ENCODE results near the gene LEUTX.
"Not testable (repeated sequence)": the region's sequence is repeated elsewhere in the genome, so short reads cannot be mapped to it uniquely, and the experiment has no call there.

The LEUTX gene, protein sequence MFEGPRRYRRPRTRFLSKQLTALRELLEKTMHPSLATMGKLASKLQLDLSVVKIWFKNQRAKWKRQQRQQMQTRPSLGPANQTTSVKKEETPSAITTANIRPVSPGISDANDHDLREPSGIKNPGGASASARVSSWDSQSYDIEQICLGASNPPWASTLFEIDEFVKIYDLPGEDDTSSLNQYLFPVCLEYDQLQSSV

DNA sequence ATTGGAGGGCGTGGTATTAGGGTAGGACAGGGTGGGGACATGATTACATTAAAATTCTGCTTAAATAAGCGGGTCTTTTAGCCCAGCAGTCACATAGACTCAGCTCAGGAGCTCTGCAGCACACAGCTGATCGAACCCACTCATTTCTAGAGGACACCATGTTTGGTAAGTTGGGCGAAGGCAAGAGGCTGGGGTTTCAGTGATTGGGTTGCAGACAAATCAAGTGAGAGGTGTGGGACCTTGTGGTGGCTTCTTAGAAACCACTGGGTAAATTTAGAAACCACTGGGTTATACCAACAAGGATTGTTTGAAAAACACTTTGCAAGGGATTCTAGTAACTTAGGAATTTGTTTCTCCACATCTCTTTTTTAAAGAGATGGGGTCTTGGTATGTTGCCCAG is at the start of gene LEUTX:
Gene LEUTX (plus strand): TSS at position 92 of the 400 bp plus-strand sequence. CDS start 67 bp downstream, at position 159.
- DNase-seq, result no peak

- no peak for DNase-seq
Observed at GRCh38 chr19:39729594-39729993, 49.1 kb upstream of the LEUTX start.

GRCh38 chr19:39731685-39732084 is 47.0 kb upstream of the LEUTX start:
- no peak for DNase-seq

DNA sequence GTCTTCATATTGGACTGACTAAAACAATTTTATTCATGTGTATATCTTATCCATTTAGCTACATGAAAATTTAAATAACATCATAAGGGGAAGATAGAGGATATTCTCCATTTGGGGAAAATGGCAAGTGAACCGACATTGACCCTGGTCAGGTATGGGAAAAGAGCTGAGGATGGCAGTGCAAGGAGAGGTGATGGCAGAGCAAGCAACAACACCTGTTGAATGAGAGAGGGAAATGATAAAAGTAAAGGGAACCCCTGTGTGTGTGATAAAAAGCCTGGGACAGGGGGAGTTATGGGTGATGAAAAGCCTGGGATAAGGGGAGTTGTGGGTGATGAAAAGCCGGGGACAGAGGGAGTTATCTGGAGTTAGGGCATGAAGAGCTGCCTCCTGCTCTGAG is 44.8 kb upstream of the LEUTX start:
- DNase-seq, result no peak

GRCh38 chr19:39735688-39736087 is 43.0 kb upstream of the LEUTX start:
- DNase-seq, result no peak

GRCh38 chr19:39736088-39736487 is 42.6 kb upstream of the LEUTX start:
- DNase-seq, result no peak

GRCh38 chr19:39737351-39737750 is 41.3 kb upstream of the LEUTX start:
- DNase-seq, result no peak

DNA sequence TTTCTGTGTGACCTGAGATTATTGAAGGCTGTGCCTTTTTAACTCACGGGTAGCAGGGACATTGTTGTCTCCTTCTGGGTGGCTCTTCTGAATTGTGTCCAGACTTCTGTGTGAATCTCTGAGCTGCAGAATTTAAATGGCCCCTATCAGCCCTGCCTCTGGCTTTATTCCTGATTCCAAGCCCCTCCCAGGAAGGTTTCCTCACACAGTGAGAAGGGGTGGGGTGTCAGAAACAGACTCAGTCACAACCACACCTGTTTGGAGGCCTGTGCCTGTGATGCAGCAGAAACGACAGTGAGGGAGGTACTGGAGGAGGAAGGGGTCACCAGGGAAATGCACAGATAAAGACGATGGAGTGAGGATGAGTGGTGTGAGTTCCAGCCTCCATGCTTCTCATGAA is 40.8 kb upstream of the LEUTX start, which contains the start of gene CLC:
Gene CLC (minus strand): TSS at position 139 of the 400 bp plus-strand sequence. CDS start 77 bp downstream, at position 62.
- DNase-seq, result no peak

GRCh38 chr19:39738814-39739213 is 39.8 kb upstream of the LEUTX start:
- DNase-seq, result no peak

- no peak for DNase-seq
Observed at GRCh38 chr19:39740395-39740794, 38.3 kb upstream of the LEUTX start.

GRCh38 chr19:39745643-39746042 is 33.0 kb upstream of the LEUTX start:
- DNase-seq, result no peak

DNA sequence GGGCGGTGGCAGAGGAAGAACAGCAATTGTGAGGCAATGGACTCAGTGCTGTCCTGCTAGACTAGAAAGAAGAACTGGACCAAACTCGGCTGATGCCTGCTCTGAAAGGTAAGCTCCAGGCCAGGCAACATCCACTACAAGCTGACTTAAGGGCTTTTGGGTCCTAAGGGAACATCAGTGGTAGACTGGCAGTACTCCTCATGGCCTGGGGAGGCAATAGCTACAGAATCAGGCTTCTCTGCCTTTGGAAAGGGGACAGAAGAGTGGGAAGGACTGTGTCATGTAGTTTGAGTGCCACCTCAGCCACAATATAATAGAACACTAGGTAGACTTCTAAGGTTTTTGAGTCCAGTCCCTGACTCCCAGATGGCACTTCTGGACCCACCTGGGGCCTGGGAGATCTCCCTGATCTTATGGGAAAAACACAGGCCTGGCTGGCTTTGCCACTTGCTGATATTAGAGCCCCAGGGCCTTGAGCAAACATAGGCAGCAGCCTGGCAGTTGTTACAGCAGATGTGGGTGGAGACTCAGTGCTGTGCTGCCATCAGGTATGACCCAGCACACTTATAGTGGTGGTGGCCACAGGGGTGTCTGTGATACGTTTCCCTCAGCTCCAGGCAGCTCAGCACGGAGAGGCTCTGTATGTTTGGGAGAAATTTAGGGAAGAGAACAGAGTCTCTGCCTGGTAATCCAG is 31.7 kb upstream of the LEUTX start:
- no peak for DNase-seq

DNA sequence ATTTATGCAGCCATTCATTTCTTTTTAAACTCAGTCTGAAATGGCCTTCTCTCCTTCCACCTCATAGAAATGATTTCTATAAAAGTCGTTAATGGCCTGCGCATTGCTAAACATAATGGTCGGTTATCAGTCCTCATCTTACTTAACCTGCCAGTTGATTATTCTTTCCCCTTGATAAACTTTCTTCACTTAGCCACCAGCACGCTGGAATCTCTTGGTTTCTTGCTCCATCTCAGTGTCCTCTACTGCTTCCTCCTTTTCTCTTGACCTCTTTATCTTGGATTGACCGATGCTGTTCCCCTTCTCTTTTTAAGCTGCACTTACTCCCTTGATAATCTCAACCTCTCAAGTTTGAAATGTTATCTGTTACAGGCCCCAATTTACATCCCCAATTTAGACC is 28.7 kb upstream of the LEUTX start:
- DNase-seq, result no peak

- no peak for DNase-seq
Observed at GRCh38 chr19:39752390-39752789, 26.3 kb upstream of the LEUTX start.

DNA sequence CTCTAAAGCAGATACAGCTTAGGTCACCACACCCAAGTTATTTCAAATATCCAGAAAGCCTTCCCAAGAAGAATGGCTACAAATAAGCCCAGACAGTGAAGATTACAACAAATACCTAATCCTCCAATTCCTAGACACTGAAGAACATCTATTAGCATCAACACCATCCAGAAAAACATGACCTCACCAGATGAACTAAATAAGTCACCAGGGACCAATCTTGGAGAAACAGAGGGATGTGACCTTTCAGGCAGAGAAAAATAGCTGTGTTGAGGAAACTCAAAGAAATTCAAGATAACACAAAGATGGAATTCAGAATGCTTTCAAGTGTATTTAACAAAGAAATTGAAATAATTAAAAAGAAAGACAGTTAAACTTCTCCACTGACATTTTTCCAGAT is 25.9 kb upstream of the LEUTX start:
- DNase-seq, result no peak

GRCh38 chr19:39754544-39754943 is 24.1 kb upstream of the LEUTX start:
- no peak for DNase-seq

DNA sequence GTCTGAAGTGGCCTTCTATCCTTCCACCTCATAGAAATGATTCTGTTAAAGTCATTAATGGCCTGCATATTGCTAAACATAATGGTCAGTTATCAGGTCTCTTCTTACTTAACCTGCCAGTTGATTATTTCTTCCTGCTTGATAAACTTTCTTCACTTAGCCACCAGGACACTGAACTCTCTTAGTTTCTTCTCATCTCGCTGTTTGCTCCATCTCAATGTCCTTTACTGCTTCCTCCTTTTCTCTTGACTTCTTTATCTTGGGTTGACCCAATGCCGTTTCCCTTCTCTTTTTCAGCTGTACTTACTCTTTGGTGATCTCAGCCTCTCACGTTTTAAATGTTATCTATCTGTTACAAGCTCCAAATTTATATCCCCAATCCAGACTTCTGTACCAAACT is 23.7 kb upstream of the LEUTX start:
- no peak for DNase-seq

GRCh38 chr19:39759457-39760184 is 19.0 kb upstream of the LEUTX start:
- DNase-seq, result no peak

GRCh38 chr19:39761851-39762250 is 16.8 kb upstream of the LEUTX start:
- DNase-seq, result not testable (repeated sequence)

GRCh38 chr19:39765091-39766076 is 13.3 kb upstream of the LEUTX start:
- DNase-seq, result no peak

DNA sequence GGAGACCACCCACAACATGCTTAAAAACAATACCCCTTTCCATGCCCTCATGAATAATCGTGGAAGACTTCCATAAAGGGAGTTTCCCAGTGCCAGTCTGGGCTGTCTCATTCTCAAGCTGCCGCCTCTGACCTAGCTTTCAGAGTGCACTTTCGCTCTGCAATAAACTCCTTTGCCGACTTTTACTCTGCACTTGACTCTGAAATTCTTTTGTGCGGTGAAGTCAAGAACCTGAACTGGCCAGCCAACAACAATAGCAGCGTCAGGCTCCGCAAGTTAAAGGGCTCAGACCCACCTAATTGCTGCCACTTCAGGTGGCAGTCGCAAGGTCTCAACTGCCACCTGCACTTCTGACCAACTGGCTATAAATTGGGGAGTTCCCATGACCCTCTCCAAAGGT is 10.3 kb upstream of the LEUTX start:
- DNase-seq, result no peak

GRCh38 chr19:39768786-39769185 is 9.9 kb upstream of the LEUTX start:
- DNase-seq, result no peak

- no peak for DNase-seq
Observed at GRCh38 chr19:39780894-39781293, 2.2 kb downstream of the LEUTX start.

Data from activated CD4-positive, CD25-positive, alpha-beta regulatory T cell (primary cell).